Measurements from ENCODE around the gene WWOX.

WWOX gene

GRCh38 chr16:78105517-78105916 is 6.1 kb downstream of the WWOX start:
- DNase-seq (ENCODE audit: low read depth in 3 of 3), result no peak

- no peak for DNase-seq (ENCODE audit: low read depth in 3 of 3)
Measured at GRCh38 chr16:78106686-78107085, 7.2 kb downstream of the WWOX start.

- no peak for DNase-seq (ENCODE audit: low read depth in 3 of 3)
Measured at GRCh38 chr16:78108451-78108850, 9.0 kb downstream of the WWOX start.

- no peak for DNase-seq (ENCODE audit: low read depth in 3 of 3)
Measured at GRCh38 chr16:78113258-78113657, 13.8 kb downstream of the WWOX start.

GRCh38 chr16:78115659-78116058 is 16.2 kb downstream of the WWOX start:
- no peak for DNase-seq (ENCODE audit: low read depth in 3 of 3)

GRCh38 chr16:78116946-78117345 is 17.5 kb downstream of the WWOX start:
- no peak for DNase-seq (ENCODE audit: low read depth in 3 of 3)

GRCh38 chr16:78117391-78117790 is 17.9 kb downstream of the WWOX start:
- DNase-seq (ENCODE audit: low read depth in 3 of 3), result no peak

GRCh38 chr16:78118469-78119025 is 19.1 kb downstream of the WWOX start:
- no peak for DNase-seq (ENCODE audit: low read depth in 3 of 3)

GRCh38 chr16:78122774-78123315 is 23.4 kb downstream of the WWOX start:
- no peak for DNase-seq (ENCODE audit: low read depth in 3 of 3)

GRCh38 chr16:78125112-78125844 is 25.8 kb downstream of the WWOX start:
- DNase-seq (ENCODE audit: low read depth in 3 of 3), result no peak

GRCh38 chr16:78126662-78127061 is 27.2 kb downstream of the WWOX start:
- no peak for DNase-seq (ENCODE audit: low read depth in 3 of 3)

GRCh38 chr16:78127130-78127529 is 27.7 kb downstream of the WWOX start:
- DNase-seq (ENCODE audit: low read depth in 3 of 3), result no peak

GRCh38 chr16:78128913-78129312 is 29.5 kb downstream of the WWOX start:
- no peak for DNase-seq (ENCODE audit: low read depth in 3 of 3)

GRCh38 chr16:78129349-78129748 is 29.9 kb downstream of the WWOX start:
- DNase-seq (ENCODE audit: low read depth in 3 of 3), result no peak

- no peak for DNase-seq (ENCODE audit: low read depth in 3 of 3)
Measured at GRCh38 chr16:78130083-78130608, 30.7 kb downstream of the WWOX start.

- DNase-seq (ENCODE audit: low read depth in 3 of 3), result no peak
Measured at GRCh38 chr16:78130950-78131349, 31.5 kb downstream of the WWOX start.

GRCh38 chr16:78133919-78134318 is 34.5 kb downstream of the WWOX start:
- no peak for DNase-seq (ENCODE audit: low read depth in 3 of 3)

GRCh38 chr16:78134944-78135619 is 35.6 kb downstream of the WWOX start:
- no peak for DNase-seq (ENCODE audit: low read depth in 3 of 3)

- DNase-seq (ENCODE audit: low read depth in 3 of 3), result no peak
Measured at GRCh38 chr16:78137179-78137578, 37.7 kb downstream of the WWOX start.

- no peak for DNase-seq (ENCODE audit: low read depth in 3 of 3)
Measured at GRCh38 chr16:78137782-78138616, 38.5 kb downstream of the WWOX start.

- DNase-seq (ENCODE audit: low read depth in 3 of 3), result no peak
Measured at GRCh38 chr16:78140818-78141466, 41.5 kb downstream of the WWOX start.

All from stimulated activated CD4-positive, alpha-beta T cell treated with anti-CD3 and anti-CD28 coated beads, TNF-alpha, amount 100 ng/mL, for 48 hours (primary cell).